ENCODE results near the gene LMO1. TPM values are rescaled to one million over a fixed set of nuclear protein-coding genes. Genes with fewer than 3 reads are reported as not detected.

The LMO1 gene
- polyA plus RNA-seq, 1 donor = 1.9 TPM

DNA sequence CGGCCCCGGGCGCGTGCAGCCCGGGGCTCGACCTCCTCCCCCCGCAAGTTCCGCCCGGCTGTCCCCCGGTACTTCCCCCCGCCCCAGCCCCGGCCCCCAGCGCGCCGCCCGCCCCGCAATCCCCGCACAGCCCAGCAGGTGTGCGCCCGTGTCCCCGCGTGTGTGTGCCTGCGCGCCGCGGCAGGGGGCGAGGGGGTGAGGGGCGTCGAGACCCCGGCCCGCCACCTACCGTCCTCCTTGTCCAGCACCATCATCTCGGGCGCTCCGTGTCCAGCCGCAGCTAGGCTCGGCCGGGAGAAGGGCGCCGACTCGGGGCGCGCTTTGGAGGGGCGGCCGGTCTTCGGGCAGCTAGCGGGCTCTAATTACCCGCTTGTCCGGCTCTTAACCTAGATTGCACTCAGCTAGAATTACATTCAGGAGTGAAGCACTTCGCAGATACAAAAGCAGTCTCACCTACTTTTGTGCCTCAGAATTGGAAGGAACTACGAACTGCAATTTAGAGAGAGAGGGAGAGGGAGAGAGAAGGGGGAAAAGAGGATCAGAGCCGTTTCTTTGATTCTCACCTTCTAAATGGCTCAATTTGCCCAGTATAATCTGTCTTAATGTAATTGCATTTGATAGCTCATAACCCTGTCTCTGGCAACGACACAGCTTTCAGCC, 439 bp downstream of the LMO1 start:
- DNase-seq = no peak

DNA sequence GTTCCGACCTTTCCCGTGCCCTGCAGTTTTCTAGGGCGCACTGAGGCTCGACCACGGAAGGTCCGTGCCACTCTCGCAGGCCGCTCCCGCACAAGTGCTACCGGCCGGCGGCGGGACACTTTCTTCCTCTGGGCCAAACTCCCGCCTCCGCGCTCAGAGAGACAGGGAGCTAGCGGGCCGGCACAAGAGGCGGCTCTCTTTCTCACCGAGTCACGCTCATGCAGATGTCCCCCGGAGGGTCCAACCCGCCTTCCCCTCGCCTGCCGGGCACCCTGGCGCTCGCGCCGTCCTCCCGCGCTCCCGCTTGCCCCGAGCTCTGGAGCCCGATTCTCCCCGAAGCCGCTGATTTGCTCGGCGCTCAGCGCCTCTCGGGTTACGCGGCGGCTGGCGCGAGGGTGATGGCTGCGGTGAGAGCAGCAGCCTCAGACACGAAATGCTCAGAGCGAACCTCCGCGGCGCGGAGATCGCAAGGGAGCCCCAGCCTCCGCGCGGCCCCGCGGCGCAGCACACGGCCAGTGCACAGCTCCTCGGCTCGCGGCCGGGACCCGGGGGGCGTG, 1.0 kb downstream of the LMO1 start:
- peak; percentile 67 for DNase-seq

- DNase-seq = no peak
Observed at GRCh38 chr11:8261921-8262551, 1.6 kb downstream of the LMO1 start.

GRCh38 chr11:8261291-8261690, 2.4 kb downstream of the LMO1 start:
- DNase-seq = no peak

- DNase-seq = no peak
Observed at GRCh38 chr11:8260202-8260966, 3.3 kb downstream of the LMO1 start.

GRCh38 chr11:8259306-8259959, 4.2 kb downstream of the LMO1 start:
- no peak for DNase-seq

DNA sequence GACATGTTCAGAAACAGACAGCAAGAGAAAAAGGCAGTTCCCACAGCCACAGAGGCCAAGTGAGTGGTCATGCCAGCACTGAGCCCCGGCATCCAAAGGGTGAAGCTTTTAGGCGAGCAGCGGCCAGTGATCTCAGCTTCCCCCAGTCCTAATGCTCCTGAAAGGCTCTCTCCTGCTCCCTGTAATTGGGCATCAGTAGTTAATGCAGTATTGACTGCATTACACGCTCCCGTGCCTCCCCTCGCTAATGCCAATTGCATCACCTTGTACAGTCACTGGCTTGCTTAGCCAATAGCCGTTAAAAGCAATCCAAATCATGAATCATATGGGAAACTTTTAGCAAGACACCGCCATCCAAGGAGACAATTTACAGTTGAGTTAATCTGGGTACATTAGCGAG, 4.9 kb downstream of the LMO1 start:
- no peak for DNase-seq

- no peak for DNase-seq
Observed at GRCh38 chr11:8258289-8258688, 5.4 kb downstream of the LMO1 start.

DNA sequence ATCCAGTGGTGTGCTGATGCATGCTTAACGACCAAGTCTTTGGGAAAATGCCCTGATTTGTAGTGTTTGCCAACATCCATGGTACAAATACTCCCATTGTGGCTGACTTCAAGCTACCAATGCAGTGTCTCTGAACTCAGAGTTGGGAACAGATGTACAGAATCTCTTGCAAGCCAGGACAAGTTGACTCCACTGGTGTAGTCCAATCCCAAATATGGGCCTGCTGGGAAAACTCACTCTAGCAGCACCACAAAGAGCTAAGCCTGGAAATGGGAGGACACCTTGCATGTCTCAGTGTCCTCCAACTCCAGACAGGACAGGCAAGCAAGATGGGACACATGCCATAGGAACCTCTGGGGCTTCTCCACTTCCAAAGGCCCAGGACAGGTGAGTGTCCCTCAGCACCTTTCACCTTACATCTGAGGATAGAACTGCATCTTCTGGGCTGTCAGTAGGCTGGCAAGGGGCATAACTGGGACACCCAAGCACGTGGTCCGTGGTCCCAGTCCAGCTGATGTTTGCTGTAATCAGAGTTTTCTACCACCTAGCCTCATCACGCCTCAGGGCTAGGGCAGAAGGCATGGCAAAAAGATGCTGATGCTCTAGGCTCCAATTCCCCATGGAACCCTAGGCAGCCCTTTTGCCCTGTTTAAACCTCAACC, 6.5 kb downstream of the LMO1 start:
- no peak for DNase-seq

- DNase-seq = no peak
Observed at GRCh38 chr11:8256271-8257002, 7.2 kb downstream of the LMO1 start.

GRCh38 chr11:8253566-8253965, 10.1 kb downstream of the LMO1 start:
- DNase-seq = no peak

- no peak for DNase-seq
Observed at GRCh38 chr11:8252946-8253345, 10.7 kb downstream of the LMO1 start.

- DNase-seq = no peak
Observed at GRCh38 chr11:8252388-8252787, 11.3 kb downstream of the LMO1 start.

DNA sequence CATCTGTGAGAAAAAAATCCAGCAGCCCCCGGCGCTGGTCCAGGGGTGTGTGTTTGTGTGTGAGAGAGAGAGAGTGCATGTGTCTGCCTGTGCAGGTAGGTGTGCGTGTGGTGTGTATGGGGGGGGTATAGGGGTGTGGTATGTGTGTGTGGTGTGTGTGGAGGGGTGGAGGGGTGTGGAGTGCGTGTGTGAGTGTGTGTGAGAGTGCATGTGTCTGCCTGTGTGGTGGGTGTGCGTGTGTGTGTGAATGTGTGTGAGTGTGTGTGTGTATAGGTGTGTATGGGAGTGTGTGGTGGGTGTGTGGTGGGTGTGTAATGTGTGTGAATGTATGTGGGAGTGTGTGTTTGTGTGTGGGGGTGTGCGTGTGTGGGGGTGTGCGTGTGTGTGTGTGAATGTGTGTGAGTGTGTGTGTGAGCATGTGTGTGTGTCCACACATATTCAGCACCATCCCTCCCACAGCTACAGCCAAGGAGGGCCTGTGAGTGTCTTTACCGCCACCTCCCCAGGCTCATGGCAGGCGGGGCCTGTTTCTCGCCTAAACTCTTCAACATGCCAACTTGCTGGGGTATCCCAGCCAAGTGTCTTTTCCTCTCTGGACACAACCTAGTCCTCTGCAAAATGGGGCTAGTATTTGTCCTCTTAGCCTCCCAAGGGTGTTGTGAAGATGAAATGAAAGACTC, 11.9 kb downstream of the LMO1 start:
- no peak for DNase-seq

DNA sequence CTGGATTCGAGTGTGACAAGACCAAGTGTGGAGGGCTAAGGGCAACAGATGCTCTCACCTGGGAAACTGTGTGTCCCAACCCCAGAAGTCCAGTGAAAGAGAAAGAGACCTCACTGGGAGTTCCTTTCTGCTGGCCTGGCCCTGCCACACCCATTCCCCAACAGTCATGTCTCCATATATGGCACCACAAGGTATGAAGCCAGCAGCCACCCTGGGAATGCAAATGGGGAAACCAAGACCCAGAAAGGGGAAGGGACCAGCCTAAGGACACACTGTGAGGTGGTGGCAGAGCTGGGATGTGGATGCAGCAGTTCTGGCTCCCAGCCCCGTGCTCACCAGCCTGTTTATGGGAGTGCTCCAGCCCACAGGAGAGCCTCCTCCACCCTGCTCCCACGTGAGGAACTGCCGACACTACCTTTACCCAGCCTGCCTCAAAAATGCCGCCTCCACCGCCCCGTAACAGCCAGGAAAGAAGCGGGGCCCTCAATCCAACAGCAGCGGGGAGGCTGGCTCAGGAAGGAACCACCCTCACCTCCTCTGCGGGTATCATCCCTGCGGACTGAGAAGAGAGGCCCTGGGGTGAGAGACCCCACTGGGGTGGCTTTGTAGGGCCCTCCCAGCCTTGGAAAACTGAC, 12.6 kb downstream of the LMO1 start:
- no peak for DNase-seq

- DNase-seq = no peak
Observed at GRCh38 chr11:8250434-8250833, 13.2 kb downstream of the LMO1 start.

DNA sequence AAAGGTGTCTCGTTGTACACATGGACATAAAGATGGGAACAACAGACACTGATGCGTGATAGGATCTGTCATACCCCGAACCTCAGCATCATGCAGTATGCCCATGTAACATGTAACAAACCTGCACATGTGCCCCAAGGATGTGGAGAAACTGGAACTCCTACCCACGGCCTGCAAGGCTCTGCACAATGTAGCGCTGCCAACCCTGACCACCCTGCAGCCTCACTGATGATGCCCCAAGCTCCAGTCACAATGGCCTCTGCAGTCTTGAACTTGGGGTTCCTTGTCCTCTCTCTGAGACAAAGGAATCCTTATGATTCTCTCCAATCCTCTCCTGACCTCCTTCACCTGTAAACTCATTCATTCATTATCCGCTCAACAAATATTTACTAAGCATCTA, 14.2 kb downstream of the LMO1 start:
- no peak for DNase-seq

- no peak for DNase-seq
Observed at GRCh38 chr11:8248786-8249185, 14.9 kb downstream of the LMO1 start.

DNA sequence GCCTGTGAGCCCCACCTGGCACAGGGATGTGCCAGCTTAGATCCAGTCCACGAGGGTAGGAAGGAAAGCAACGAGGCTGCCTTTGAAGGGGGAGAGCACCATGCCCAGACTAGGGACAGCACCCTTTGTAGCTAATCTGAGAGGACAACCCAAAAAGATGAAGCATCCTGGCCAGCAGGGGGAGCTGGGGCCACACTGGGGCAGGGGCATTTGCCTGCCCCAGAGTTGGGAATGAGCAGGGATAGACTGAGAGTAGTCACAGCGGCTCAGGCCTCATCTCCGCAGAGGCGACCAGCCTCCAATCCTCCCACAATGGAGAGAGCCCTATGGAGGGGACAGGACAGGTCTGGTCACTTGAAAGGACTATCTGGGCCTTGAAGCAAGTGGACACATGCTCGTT, 16.4 kb downstream of the LMO1 start:
- DNase-seq = no peak

DNA sequence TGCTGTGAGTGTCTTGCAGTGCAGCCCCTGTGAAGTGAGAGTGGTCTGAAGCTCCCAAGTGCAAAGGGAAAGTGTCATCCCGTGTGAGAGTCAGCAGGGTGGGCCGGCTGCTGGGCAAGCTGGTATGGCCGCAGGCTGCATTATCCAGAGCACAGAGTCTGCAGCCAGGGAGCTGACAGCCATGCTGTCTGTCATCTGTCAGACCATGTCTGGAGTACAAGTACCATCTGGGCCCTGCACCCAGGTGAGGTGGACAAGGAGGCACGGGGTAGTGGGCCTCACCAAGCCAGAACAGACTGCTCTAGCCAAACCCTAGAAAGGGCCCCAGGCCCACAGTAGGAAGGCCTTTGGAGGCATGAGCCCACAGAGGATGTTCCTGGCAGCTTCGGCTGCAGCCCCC, 20.2 kb downstream of the LMO1 start:
- DNase-seq = no peak

All from hindlimb muscle (tissue), 1 donor.